ENCODE data around the gene GGN.
A peak's percentile ranks its signal among the peaks of the same experiment; 100 is the strongest.

The GGN gene

DNA sequence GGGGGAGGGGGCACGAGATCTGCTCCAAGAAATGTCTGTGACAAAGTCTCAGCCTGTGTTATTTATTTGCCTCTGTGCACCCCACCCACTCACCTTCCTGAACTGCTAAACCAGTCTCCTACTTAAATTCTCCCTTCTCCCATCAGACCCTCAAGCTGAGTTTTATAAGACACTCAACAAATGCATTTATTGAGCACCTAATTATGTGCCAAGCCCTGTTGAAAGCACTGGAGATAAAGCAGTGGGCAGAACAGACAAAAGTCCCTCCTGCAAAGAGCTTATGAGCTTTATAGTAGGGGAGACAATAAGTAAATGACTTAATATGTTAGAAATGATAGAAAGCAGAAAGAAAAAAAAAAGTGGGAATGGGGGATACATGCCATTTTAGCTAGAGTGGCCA is 11.7 kb upstream of the GGN start:
- DNase-seq (ENCODE audit: low spot score), result no peak

DNA sequence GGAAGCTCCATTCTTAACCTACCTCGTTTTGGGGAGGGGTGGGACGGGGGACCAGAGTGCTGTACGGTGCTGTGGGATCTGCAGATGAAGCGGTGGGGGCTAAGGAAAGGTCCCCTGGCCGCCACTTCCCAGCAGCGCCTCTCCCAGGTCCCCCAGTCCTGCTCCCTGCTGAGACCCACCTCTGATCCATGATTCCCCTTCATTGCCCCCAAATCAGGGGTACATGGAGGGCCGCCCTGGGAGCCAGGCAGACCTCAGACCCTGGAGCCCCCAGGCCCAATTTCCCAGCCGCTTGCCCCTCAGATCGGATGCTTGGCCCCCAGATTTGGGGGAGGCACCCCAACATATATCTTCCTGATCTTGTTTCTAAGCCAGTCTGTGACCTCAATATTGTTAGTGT is 11.2 kb upstream of the GGN start:
- no peak for DNase-seq (ENCODE audit: low spot score)
- TF ChIP-seq, protein P1, sequence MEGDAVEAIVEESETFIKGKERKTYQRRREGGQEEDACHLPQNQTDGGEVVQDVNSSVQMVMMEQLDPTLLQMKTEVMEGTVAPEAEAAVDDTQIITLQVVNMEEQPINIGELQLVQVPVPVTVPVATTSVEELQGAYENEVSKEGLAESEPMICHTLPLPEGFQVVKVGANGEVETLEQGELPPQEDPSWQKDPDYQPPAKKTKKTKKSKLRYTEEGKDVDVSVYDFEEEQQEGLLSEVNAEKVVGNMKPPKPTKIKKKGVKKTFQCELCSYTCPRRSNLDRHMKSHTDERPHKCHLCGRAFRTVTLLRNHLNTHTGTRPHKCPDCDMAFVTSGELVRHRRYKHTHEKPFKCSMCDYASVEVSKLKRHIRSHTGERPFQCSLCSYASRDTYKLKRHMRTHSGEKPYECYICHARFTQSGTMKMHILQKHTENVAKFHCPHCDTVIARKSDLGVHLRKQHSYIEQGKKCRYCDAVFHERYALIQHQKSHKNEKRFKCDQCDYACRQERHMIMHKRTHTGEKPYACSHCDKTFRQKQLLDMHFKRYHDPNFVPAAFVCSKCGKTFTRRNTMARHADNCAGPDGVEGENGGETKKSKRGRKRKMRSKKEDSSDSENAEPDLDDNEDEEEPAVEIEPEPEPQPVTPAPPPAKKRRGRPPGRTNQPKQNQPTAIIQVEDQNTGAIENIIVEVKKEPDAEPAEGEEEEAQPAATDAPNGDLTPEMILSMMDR (IDR thresholded peaks at IDR 0.05; ENCODE audit: extremely low read depth, missing control alignments), result no peak

More for the DNA sequence above, 11.7 kb upstream of the GGN start:
- TF ChIP-seq, protein P1 (IDR thresholded peaks at IDR 0.05; ENCODE audit: extremely low read depth, missing control alignments), result no peak

DNA sequence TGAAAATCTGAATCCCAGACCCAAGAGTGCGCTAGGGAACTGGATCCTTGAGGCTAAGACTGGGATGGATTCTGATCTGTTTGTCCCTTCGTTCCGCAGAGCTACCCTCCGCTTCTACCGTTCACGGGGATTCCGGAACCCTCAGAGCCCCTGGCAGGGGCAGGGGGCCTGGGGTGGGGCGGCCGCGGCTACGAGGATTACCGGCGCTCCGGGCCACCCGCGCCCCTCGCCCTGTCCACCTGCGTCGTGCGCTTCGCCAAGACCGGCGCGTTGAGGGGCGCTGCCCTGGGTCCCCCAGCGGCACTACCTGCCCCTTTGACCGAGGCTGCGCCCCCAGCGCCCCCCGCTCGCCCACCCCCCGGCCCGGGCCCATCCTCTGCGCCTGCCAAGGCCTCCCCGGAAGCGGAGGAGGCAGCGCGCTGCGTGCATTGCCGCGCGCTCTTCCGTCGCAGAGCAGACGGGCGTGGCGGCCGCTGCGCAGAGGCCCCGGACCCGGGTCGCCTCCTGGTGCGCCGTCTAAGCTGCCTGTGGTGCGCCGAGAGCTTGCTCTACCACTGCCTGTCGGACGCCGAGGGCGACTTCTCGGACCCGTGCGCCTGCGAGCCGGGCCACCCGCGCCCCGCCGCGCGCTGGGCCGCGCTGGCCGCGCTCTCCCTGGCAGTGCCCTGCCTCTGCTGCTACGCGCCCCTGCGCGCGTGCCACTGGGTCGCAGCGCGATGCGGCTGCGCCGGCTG is 7.7 kb upstream of the GGN start:
- TF ChIP-seq, protein P1 (IDR thresholded peaks at IDR 0.05; ENCODE audit: extremely low read depth, missing control alignments), result no peak
- DNase-seq (ENCODE audit: low spot score), result peak; percentile 68

DNA sequence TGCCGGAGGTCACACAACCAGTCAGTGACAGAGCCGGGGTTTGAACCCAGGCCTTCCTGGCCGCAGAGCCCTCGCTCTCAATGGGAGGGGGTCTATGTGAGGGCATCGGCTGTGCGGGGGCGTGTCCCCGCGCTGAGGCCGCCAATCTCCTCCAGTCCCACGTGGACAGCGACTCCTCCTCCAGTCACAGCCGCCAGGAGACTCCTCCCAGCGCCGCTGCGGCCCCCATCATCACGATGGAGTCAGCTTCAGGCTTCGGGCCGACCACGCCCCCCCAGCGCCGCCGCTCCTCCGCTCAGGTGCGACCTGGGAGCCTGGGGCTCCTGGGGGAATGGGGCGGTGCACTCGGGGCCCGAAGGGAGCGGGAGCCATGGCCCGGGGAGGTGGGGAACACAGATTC is 6.7 kb upstream of the GGN start:
- peak; percentile 86 for DNase-seq (ENCODE audit: low spot score)
- TF ChIP-seq, protein P1 (IDR thresholded peaks at IDR 0.05; ENCODE audit: extremely low read depth, missing control alignments), result no peak

DNA sequence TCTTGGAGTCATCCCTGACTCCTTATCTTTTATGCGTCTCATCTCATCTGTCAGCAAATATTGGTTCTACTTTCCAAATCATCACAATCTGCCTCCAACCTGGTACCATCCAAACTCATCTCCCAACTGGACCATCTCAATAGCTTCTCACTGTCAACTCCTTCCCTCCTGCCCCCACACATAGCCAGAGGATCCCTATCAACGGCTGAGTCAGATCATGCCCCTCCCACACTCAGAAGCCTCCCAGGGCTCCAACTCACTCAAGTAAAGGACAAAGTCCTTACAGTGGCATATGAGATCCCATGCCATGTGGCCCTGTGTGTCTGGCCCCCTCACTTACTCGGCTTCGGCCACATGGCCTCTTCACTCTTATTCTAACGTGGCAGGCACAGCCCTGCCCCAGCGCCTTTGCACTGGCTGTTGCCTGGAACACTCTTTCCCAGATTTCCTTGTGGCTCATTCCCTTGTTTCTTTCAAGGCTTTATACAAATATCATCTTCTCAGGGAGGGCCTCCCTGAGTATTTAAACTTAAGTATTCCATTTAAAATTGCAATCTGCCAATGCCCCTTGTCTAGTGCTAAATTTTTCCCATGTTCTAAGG is 5.0 kb upstream of the GGN start:
- DNase-seq (ENCODE audit: low spot score), result no peak
- TF ChIP-seq, protein P1 (IDR thresholded peaks at IDR 0.05; ENCODE audit: extremely low read depth, missing control alignments), result no peak

DNA sequence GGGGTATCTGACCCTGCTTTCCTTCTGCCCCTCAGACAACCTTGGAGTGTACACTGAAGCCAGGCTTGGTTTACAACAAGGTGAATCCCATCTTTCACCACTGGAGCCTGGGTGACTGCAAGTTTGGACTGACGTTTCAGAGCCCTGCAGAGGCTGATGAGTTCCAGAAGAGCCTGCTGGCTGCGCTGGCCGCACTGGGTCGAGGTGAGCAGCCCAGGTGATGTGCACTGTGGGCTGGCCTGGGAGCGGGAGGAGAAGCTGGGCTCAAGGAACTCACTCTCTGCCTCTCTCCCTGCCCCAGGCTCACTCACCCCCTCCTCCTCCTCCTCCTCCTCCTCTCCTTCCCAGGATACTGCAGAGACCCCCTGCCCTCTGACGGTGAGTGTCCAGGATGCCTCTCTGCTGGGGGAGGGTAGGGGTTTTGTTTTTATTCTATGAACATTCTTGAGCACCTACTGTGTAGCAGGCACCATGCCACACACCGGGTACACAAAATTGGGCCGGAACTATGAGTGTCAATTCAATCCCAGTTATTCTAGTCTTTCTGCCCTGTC is 4.2 kb upstream of the GGN start:
- TF ChIP-seq, protein P1 (IDR thresholded peaks at IDR 0.05; ENCODE audit: extremely low read depth, missing control alignments), result no peak
- no peak for DNase-seq (ENCODE audit: low spot score)
